OCI-LY3 (cell line): ENCODE results near the gene SHROOM3.

Experiments
- H2AFZ ChIP-seq: fragments of 200-600, 300-600 bp; shearing (Covaris generic); 2 replicates; pipeline ENCODE4 v1.6.0; 2014; ENCODE audit warnings: antibody characterized with exemption, low read depth, low read length
- H3K27ac ChIP-seq: fragments of 200-600, 300-600 bp; sonication (generic); 2 replicates; pipeline ENCODE4 v1.5.1; 2014; ENCODE audit warnings: mild to moderate bottlenecking, low read length, moderate library complexity, mixed read lengths
- H3K27me3 ChIP-seq: fragments of 200-600, 300-600 bp; sonication (generic); 2 replicates; pipeline ENCODE4 v1.6.1; 2014; ENCODE audit warnings: low read depth, low read length, mixed read lengths
- H3K36me3 ChIP-seq: fragments of 200-600, 300-600 bp; sonication (generic); replicated peaks from 2 replicates; pipeline ENCODE3; 2014; ENCODE audit warnings: low read depth, low read length, mixed read lengths
- H3K4me1 ChIP-seq: fragments of 300-600, 200-600 bp; sonication (generic); 2 replicates; pipeline ENCODE4 v1.6.1; 2014; ENCODE audit warnings: low read length, mixed read lengths
- H3K4me2 ChIP-seq: fragments of 200-600, 300-600 bp; sonication (generic); 2 replicates; pipeline ENCODE4 v1.6.1; 2014; ENCODE audit warnings: low read length, mixed read lengths
- H3K4me3 ChIP-seq: fragments of 300-600, 200-600 bp; sonication (generic); 2 replicates; pipeline ENCODE4 v1.5.1; 2014; ENCODE audit warnings: antibody characterized with exemption, mild to moderate bottlenecking, low read length, moderate library complexity
- H3K79me2 ChIP-seq: fragments of 300-600, 200-600 bp; shearing (Covaris generic); 2 replicates; pipeline ENCODE4 v1.6.1; 2014; ENCODE audit warnings: mild to moderate bottlenecking, low read length, mixed read lengths
- H3K9ac ChIP-seq: fragments of 300-600, 200-600 bp; shearing (Covaris generic); 2 replicates; pipeline ENCODE4 v1.6.0; 2014; ENCODE audit warnings: mild to moderate bottlenecking, low read length, moderate library complexity
- H3K9me3 ChIP-seq: fragments of 200-600, 300-600 bp; shearing (Covaris generic); 2 replicates; pipeline ENCODE4 v1.6.1; 2014; ENCODE audit warnings: low read length, mixed read lengths; ENCODE audit not compliant: insufficient read depth
- H4K20me1 ChIP-seq: fragments of 200-600, 300-600 bp; sonication (generic); 2 replicates; pipeline ENCODE4 v1.6.1; 2016; ENCODE audit warnings: low read length, mixed read lengths; ENCODE audit not compliant: insufficient read depth
- EZH2phosphoT487 ChIP-seq: fragments of 200-600 bp; shearing (Covaris generic); IDR thresholded peaks from 2 replicates; pipeline ENCODE4 v1.6.1; 2018; ENCODE audit warnings: antibody characterized with exemption, mixed run types, low read depth
- TF ChIP-seq, protein P1 (sequence below): fragments of 200-600, 300-600 bp; sonication (generic); IDR thresholded peaks from 2 replicates; pipeline ENCODE4 v1.5.1; 2014; ENCODE audit warnings: antibody characterized with exemption, low read length, low read depth

Gene SHROOM3

DNA sequence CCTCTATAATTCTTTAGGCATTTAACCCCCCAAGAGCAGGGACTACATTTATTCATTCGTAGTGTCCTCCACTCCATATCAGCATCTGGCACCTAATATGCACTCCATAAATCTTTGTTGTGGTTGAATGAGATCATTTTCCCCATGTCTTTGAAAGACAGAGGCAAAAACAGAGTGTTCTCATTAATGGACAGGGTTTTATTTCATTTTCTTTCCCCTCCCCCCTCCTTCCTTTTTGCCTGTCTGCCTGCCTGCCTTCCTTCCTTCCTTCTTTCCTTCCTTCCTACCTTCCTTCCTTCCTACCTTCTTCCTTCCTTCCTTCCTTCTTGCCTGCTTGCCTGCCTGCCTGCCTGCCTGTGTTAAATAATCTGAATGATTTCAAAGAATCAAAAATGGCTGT is 83.2 kb downstream of the SHROOM3 start:
- no peaks in the 10 kb centered on the region for H3K36me3 ChIP-seq

DNA sequence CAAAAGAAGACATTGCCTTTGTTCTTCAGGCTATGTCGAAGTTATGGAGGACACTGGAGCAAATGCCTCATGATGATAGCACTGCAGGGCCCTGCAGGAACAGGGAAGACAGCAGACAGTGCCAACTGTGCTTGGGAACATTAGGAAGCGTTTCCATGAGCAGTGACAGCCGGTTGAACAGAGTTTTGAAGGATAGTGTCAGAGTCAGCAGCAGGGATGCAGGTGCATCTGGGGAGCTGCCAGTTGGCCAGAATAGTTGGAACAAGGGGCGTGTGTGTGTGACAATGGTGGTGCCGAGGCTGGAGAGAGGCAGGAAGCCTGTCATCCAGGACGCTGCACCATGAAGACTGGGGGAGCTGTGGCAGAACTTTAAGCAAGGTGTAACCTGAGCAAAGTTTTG is 88.6 kb downstream of the SHROOM3 start:
- no peak overlapping the region for H3K4me2 ChIP-seq
- no peaks in the 10 kb centered on the region for H3K9me3 ChIP-seq
- no peaks in the 10 kb centered on the region for H3K4me1 ChIP-seq
- H3K36me3 ChIP-seq: no peaks in the 10 kb centered on the region
- H3K9ac ChIP-seq: no peak overlapping the region
- H3K27me3 ChIP-seq: 0 out of 2 replicates have a peak, but pooled peaks cover 13% of the 10 kb centered on the region
- no peak overlapping the region for H3K27ac ChIP-seq
- no peak overlapping the region for H3K4me3 ChIP-seq
- no peaks in the 10 kb centered on the region for H4K20me1 ChIP-seq
- TF ChIP-seq, protein P1, sequence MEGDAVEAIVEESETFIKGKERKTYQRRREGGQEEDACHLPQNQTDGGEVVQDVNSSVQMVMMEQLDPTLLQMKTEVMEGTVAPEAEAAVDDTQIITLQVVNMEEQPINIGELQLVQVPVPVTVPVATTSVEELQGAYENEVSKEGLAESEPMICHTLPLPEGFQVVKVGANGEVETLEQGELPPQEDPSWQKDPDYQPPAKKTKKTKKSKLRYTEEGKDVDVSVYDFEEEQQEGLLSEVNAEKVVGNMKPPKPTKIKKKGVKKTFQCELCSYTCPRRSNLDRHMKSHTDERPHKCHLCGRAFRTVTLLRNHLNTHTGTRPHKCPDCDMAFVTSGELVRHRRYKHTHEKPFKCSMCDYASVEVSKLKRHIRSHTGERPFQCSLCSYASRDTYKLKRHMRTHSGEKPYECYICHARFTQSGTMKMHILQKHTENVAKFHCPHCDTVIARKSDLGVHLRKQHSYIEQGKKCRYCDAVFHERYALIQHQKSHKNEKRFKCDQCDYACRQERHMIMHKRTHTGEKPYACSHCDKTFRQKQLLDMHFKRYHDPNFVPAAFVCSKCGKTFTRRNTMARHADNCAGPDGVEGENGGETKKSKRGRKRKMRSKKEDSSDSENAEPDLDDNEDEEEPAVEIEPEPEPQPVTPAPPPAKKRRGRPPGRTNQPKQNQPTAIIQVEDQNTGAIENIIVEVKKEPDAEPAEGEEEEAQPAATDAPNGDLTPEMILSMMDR: no peak
- TF ChIP-seq EZH2phosphoT487: no peak
- H2AFZ ChIP-seq: no peak overlapping the region
- H3K79me2 ChIP-seq: no peaks in the 10 kb centered on the region

More for the DNA sequence above, 83.2 kb downstream of the SHROOM3 start:
- Histone ChIP-seq H3K4me1 (peaks cover 25% of the 10 kb centered on the region), H3K79me2 (no peaks in the 10 kb centered on the region), H3K27ac (no peak overlapping the region), H3K9me3 (no peaks in the 10 kb centered on the region; the same call in 1 of the 2 replicates), H3K4me3 (no peak overlapping the region), H3K27me3 (0 out of 2 replicates have a peak, but pooled peaks cover 3% of the 10 kb centered on the region), H4K20me1 (no peaks in the 10 kb centered on the region), H3K9ac (no peak overlapping the region), H3K4me2 (no peak overlapping the region), H2AFZ (no peak overlapping the region)
- TF ChIP-seq, protein P1: no peak
- no peak for TF ChIP-seq EZH2phosphoT487

DNA sequence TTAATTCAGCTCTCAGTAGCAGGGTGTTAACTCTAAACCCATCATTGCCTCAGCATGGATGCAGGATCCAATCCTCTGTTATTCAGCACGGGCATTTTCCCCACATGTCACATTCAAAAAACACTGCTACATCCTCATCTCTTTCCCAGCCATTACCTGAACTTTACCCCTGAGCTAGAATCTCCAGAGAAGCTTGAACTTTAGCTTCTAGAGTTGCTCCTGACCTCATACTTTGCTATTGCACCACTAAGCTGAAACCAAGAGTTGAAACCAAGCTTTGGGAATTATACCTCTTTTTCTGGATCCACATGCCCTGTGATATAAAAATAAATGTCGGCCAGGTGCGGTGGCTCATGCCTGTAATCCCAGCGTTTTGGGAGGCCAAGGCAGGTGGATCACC is 90.7 kb downstream of the SHROOM3 start:
- H3K36me3 ChIP-seq: no peaks in the 10 kb centered on the region
- no peak overlapping the region for H3K27ac ChIP-seq
- H4K20me1 ChIP-seq: no peaks in the 10 kb centered on the region
- peaks cover 23% of the 10 kb centered on the region for H3K27me3 ChIP-seq
- no peak overlapping the region for H3K4me3 ChIP-seq
- no peaks in the 10 kb centered on the region for H3K4me1 ChIP-seq
- TF ChIP-seq, protein P1: no peak
- TF ChIP-seq EZH2phosphoT487: no peak
- no peak overlapping the region for H3K9ac ChIP-seq
- H3K79me2 ChIP-seq: no peaks in the 10 kb centered on the region
- no peak overlapping the region for H3K4me2 ChIP-seq
- H3K9me3 ChIP-seq: no peaks in the 10 kb centered on the region
- H2AFZ ChIP-seq: no peak overlapping the region

DNA sequence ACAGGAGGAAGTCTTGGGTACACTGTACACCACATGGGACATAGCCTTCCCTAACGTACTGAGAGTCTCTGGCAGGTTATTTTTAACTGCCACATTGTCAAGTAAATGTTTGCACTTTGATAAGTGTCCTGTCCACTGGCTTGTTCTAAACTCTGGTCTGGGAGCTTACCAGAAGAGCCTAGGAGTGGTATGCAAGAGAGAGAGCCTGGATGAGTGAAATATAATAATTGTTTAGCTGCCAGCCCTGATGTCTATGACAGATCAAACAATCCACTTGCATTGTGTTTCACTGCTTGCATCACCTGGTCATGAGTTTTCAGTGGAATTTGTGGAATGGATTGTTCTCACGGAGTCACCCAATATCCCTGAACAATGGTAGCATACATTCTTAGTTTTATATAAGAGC is 91.6 kb downstream of the SHROOM3 start:
- Histone ChIP-seq H3K36me3 (no peaks in the 10 kb centered on the region), H4K20me1 (no peaks in the 10 kb centered on the region), H3K4me1 (no peaks in the 10 kb centered on the region), H3K4me3 (no peak overlapping the region), H3K79me2 (no peaks in the 10 kb centered on the region), H3K9ac (no peak overlapping the region), H3K27me3 (peaks cover 27% of the 10 kb centered on the region), H3K9me3 (no peaks in the 10 kb centered on the region), H3K27ac (no peak overlapping the region), H2AFZ (no peak overlapping the region), H3K4me2 (no peak overlapping the region)
- TF ChIP-seq, protein P1: no peak
- no peak for TF ChIP-seq EZH2phosphoT487
